Measurements from ENCODE around the gene ST7L.

ST7L gene

GRCh38 chr1:112605633-112606327, 13.2 kb downstream of the ST7L start:
- Histone ChIP-seq H3K27me3 (replicated peaks) (no peaks in the 10 kb centered on the region), H3K27ac (no peak overlapping the region), H3K4me3 (ENCODE audit: low read depth, low read length) (no peak overlapping the region), H3K36me3 (replicated peaks) (peaks cover 31% of the 10 kb centered on the region)
- in situ Hi-C loops (cut with HindIII; ENCODE audit: low pct_ligation_motif_present, low sequenced_read_pairs): loop anchor here (25.0 kb wide), 1 partner anchor 118 kb away; no protein-coding TSS in a partner anchor
- no peak for DNase-seq
- no peak for TF ChIP-seq CTCF (IDR thresholded peaks at IDR 0.05; ENCODE audit: low read depth, low read length, missing control alignments)

GRCh38 chr1:112603541-112603940, 15.4 kb downstream of the ST7L start:
- TF ChIP-seq CTCF (IDR thresholded peaks at IDR 0.05; ENCODE audit: low read depth, low read length, missing control alignments): no peak

GRCh38 chr1:112603012-112603411, 15.9 kb downstream of the ST7L start:
- Histone ChIP-seq H3K4me3 (ENCODE audit: low read depth, low read length) (no peak overlapping the region), H3K27me3 (replicated peaks) (no peaks in the 10 kb centered on the region), H3K27ac (no peak overlapping the region), H3K36me3 (replicated peaks) (peaks cover 23% of the 10 kb centered on the region)
- DNase-seq: no peak
- no peak for TF ChIP-seq CTCF (IDR thresholded peaks at IDR 0.05; ENCODE audit: low read depth, low read length, missing control alignments)
- in situ Hi-C loops (cut with HindIII; ENCODE audit: low pct_ligation_motif_present, low sequenced_read_pairs): loop anchor here (25.0 kb wide), 1 partner anchor 116 kb away; no protein-coding TSS in a partner anchor

More at GRCh38 chr1:112603541-112603940, 15.4 kb downstream of the ST7L start:
- DNase-seq: no peak
- Histone ChIP-seq H3K4me3 (ENCODE audit: low read depth, low read length) (no peak overlapping the region), H3K27me3 (replicated peaks) (no peaks in the 10 kb centered on the region), H3K27ac (no peak overlapping the region), H3K36me3 (replicated peaks) (peaks cover 26% of the 10 kb centered on the region)
- in situ Hi-C loops (cut with HindIII; ENCODE audit: low pct_ligation_motif_present, low sequenced_read_pairs): loop anchor here (25.0 kb wide), 1 partner anchor 116 kb away; no protein-coding TSS in a partner anchor

- no peak for DNase-seq
- Histone ChIP-seq H3K4me3 (ENCODE audit: low read depth, low read length) (no peak overlapping the region), H3K36me3 (replicated peaks) (peaks cover 20% of the 10 kb centered on the region), H3K27me3 (replicated peaks) (no peaks in the 10 kb centered on the region), H3K27ac (no peak overlapping the region)
- in situ Hi-C loops (cut with HindIII; ENCODE audit: low pct_ligation_motif_present, low sequenced_read_pairs): no loop called here
- TF ChIP-seq CTCF (IDR thresholded peaks at IDR 0.05; ENCODE audit: low read depth, low read length, missing control alignments): no peak
Measured at GRCh38 chr1:112599477-112599876, 19.5 kb downstream of the ST7L start.

- Histone ChIP-seq H3K27me3 (replicated peaks) (no peaks in the 10 kb centered on the region), H3K4me3 (ENCODE audit: low read depth, low read length) (no peak overlapping the region), H3K27ac (no peak overlapping the region), H3K36me3 (replicated peaks) (peaks cover 16% of the 10 kb centered on the region)
- in situ Hi-C loops (cut with HindIII; ENCODE audit: low pct_ligation_motif_present, low sequenced_read_pairs): no loop called here
- TF ChIP-seq CTCF (IDR thresholded peaks at IDR 0.05; ENCODE audit: low read depth, low read length, missing control alignments): no peak
- DNase-seq: no peak
Measured at GRCh38 chr1:112594208-112594876, 24.6 kb downstream of the ST7L start.
